Gastroesophageal sphincter (tissue), 4 donors: Measurements from ENCODE around the gene CNTNAP2. TPM values are rescaled to one million over a fixed set of nuclear protein-coding genes. Genes with fewer than 3 reads are reported as not detected.

Experiments
- ATAC-seq: fragments of 150-250 bp; one replicate; pipeline ENCODE4 v1.9.1; 2016; ENCODE audit warnings: mild to moderate bottlenecking, moderate library complexity
- H3K27ac ChIP-seq, 4 donors: fragments of 200-600 bp; sonication (generic) in 3 of 4; 1 replicate in 3 of 4; 2 replicates in 1 of 4; pipeline ENCODE4 v1.5.1; 2016 to 2019
- H3K27me3 ChIP-seq: fragments of 200-600 bp; sonication (generic); one replicate; pipeline ENCODE4 v1.5.1; 2019
- H3K36me3 ChIP-seq, 2 donors: fragments of 200-600 bp; sonication (generic); one replicate each; pipeline ENCODE4 v1.5.1; 2019; ENCODE audit warnings: control low read depth in 1 of 2
- H3K4me1 ChIP-seq, 3 donors: fragments of 200-600 bp; sonication (generic); 1 replicate in 2 of 3; 2 replicates in 1 of 3; pipeline ENCODE4 v1.5.1; 2016 to 2019; ENCODE audit warnings: control low read depth in 2 of 3
- H3K4me3 ChIP-seq, 2 donors: fragments of 200-600 bp; sonication (generic); one replicate each; pipeline ENCODE4 v1.5.1; 2019; ENCODE audit warnings: mild to moderate bottlenecking in 1 of 2, moderate library complexity in 1 of 2
- H3K9me3 ChIP-seq, 3 donors: fragments of 200-600 bp; sonication (generic); one replicate each; pipeline ENCODE4 v1.5.1; 2017 to 2019; ENCODE audit warnings: control low read depth in 2 of 3
- EP300 ChIP-seq: sonication (generic); formaldehyde crosslinking; IDR thresholded peaks from one replicate; pipeline ENCODE4 v1.6.1; 2017; ENCODE audit warnings: antibody characterized with exemption, mild to moderate bottlenecking
- POLR2A ChIP-seq, 2 donors: fragments of 450-650 bp; IDR thresholded peaks; one replicate each; pipeline ENCODE4 v1.6.1; 2017; ENCODE audit warnings: antibody characterized with exemption in 2 of 2, mild to moderate bottlenecking in 2 of 2, moderate library complexity in 1 of 2
- POLR2AphosphoS5 ChIP-seq: sonication (generic); formaldehyde crosslinking; IDR thresholded peaks from one replicate; pipeline ENCODE4 v1.6.1; 2017; ENCODE audit warnings: antibody characterized with exemption
- WGBS, 2 donors: methylation state at CpG; one replicate each; pipeline ENCODE4 v1.1.5; 2018; ENCODE audit warnings: low coverage in 1 of 2; 5-methylcytosine and 5-hydroxymethylcytosine counted together
- total RNA-seq, 4 donors: library from RNA; depleted of rRNA; stranded (reverse); fragments of >200 nt; gene quantifications; one replicate each; pipeline ENCODE4 v1.1.0, GENCODE V29; 2016
- TF ChIP-seq, protein P1 (sequence below), 4 experiments: fragments of 200-600 bp in 2 of 4; fragments of 450-650 bp in 2 of 4; sonication (generic) in 1 of 4; IDR thresholded peaks; one replicate each; pipeline ENCODE4 v1.5.1; 2017 to 2019; ENCODE audit warnings: antibody characterized with exemption in 4 of 4, mild to moderate bottlenecking in 2 of 4, moderate library complexity in 2 of 4

The CNTNAP2 gene
- total RNA-seq, 4 donors from 2014 or later = 1.5 to 8.9 (median 3.2) TPM

- no peak for ATAC-seq
- H3K9me3 ChIP-seq = no peaks in the 10 kb centered on the region
- no peak overlapping the region for H3K4me3 ChIP-seq
- H3K36me3 ChIP-seq = no peaks in the 10 kb centered on the region
- no peaks in the 10 kb centered on the region for H3K4me1 ChIP-seq
- TF ChIP-seq POLR2A (IDR thresholded peaks at IDR 0.05) (no peak), EP300 (no peak)
- TF ChIP-seq, protein P1, sequence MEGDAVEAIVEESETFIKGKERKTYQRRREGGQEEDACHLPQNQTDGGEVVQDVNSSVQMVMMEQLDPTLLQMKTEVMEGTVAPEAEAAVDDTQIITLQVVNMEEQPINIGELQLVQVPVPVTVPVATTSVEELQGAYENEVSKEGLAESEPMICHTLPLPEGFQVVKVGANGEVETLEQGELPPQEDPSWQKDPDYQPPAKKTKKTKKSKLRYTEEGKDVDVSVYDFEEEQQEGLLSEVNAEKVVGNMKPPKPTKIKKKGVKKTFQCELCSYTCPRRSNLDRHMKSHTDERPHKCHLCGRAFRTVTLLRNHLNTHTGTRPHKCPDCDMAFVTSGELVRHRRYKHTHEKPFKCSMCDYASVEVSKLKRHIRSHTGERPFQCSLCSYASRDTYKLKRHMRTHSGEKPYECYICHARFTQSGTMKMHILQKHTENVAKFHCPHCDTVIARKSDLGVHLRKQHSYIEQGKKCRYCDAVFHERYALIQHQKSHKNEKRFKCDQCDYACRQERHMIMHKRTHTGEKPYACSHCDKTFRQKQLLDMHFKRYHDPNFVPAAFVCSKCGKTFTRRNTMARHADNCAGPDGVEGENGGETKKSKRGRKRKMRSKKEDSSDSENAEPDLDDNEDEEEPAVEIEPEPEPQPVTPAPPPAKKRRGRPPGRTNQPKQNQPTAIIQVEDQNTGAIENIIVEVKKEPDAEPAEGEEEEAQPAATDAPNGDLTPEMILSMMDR (IDR thresholded peaks at IDR 0.05) = no peak
- H3K27ac ChIP-seq = no peak overlapping the region
- no peaks in the 10 kb centered on the region for H3K27me3 ChIP-seq
- 100% methylated on average over 1 of the region's 1 CpG; no CpG with 5 or more reads in 1 of the 2 donors for WGBS, 2 donors
These were observed 1044.8 kb downstream of the CNTNAP2 start for GRCh38 chr7:147161405-147161804.

DNA sequence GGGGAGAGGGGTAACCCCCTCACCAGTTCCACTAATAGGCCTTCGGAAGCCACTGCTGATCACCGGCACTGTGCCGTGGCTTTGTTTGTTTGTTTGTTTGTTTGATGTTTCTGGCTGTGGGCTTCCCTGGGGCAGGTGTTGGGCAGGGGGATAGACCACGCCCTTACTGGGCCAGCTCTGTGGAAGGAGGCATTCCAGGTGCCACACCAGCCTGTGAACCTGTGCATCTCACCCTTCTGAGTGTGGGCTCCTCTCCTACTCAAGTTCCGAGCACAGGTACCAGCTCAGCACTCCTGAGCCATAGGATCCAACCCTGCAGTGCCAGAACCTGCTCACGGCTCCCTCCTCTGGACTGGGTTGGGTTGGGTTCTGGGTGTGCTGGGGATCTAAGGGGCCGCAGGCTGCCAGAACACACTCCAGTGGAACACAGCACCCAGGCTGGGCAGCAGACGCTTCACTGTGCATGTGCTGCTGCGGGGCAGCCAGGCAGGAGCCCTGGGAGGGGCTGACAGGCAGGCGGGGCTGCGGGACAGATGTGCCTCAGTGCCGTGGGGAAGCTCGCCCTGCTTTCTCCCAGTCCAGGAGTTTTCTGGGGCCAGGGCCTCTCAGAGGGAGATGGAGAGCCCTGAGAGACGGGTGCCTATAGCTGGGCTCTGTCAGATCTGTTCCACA lies 1053.9 kb downstream of the CNTNAP2 start:
- Histone ChIP-seq H3K27me3 (no peaks in the 10 kb centered on the region), H3K27ac (no peak overlapping the region), H3K4me3 (no peak overlapping the region), H3K36me3 (no peaks in the 10 kb centered on the region), H3K4me1 (no peaks in the 10 kb centered on the region), H3K9me3 (no peaks in the 10 kb centered on the region)
- 100% methylated on average over 1 to 2 of the region's 14 CpGs for WGBS, 2 donors
- ATAC-seq = no peak
- TF ChIP-seq EP300 (no peak), POLR2A (IDR thresholded peaks at IDR 0.05) (no peak), POLR2AphosphoS5 (no peak)
- TF ChIP-seq, protein P1 (IDR thresholded peaks at IDR 0.05) = no peak

- H3K4me3 ChIP-seq = no peak overlapping the region
- H3K27ac ChIP-seq = no peak overlapping the region
- no peaks in the 10 kb centered on the region for H3K4me1 ChIP-seq
- H3K36me3 ChIP-seq = no peaks in the 10 kb centered on the region
- TF ChIP-seq, protein P1 (IDR thresholded peaks at IDR 0.05) = no peak
- TF ChIP-seq POLR2A (IDR thresholded peaks at IDR 0.05) (no peak), POLR2AphosphoS5 (no peak)
- ATAC-seq = no peak
- no peaks in the 10 kb centered on the region for H3K9me3 ChIP-seq
- WGBS, 2 donors = 100% methylated on average over 4 of the region's 6 CpGs; no CpG with 5 or more reads in 1 of the 2 donors
- no peaks in the 10 kb centered on the region for H3K27me3 ChIP-seq
These were observed 1054.4 kb downstream of the CNTNAP2 start for GRCh38 chr7:147171013-147171391.

DNA sequence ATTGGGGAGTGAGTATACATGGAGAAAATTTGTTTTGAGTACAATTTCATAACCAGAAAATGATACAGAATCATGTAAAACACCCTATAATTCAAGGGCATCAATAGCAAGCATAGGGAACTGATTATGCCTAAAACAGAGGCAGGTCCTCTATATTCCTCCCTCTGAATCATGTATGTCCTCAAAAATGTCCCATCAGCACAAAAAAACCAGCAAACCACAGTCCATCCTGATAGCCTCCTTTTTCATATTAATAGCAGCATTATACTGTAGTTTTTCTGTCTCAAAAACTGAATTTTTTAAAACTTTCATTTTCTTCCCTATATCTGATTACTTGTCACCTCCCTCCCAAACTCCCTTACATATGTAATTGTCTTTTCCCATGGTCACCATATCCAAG lies 1057.3 kb downstream of the CNTNAP2 start:
- Histone ChIP-seq H3K9me3 (no peaks in the 10 kb centered on the region), H3K4me1 (no peaks in the 10 kb centered on the region), H3K27ac (no peak overlapping the region), H3K27me3 (no peaks in the 10 kb centered on the region), H3K4me3 (no peak overlapping the region), H3K36me3 (no peaks in the 10 kb centered on the region)
- TF ChIP-seq POLR2A (IDR thresholded peaks at IDR 0.05) (no peak), POLR2AphosphoS5 (no peak), EP300 (no peak)
- TF ChIP-seq, protein P1 (IDR thresholded peaks at IDR 0.05) = no peak
- ATAC-seq = no peak

DNA sequence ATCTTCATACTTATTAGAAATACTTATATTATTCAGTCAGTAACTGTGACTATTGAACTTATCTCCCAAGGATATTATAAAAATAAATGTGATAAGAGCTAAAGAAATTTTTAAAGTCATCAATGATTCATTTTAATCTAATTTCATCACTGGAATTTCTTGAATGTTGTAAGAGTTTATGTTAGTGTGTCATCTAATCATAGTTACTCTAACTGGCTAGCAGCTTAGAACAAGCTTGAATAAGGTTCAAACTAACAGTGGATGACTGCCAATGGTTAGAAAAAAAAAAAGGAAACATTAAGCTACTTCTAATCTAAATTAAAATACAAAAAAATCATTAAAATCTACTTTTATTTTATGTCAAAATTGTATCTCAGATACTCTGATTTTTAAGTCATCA lies 1066.3 kb downstream of the CNTNAP2 start:
- Histone ChIP-seq H3K36me3 (no peaks in the 10 kb centered on the region), H3K9me3 (no peaks in the 10 kb centered on the region), H3K4me1 (peaks cover 0 to 8% (median 0%) of the 10 kb centered on the region in 3 donors), H3K27me3 (no peaks in the 10 kb centered on the region), H3K27ac (no peak overlapping the region), H3K4me3 (no peak overlapping the region)
- TF ChIP-seq POLR2A (IDR thresholded peaks at IDR 0.05) = no peak
- no peak for TF ChIP-seq POLR2AphosphoS5
- no peak for TF ChIP-seq EP300
- TF ChIP-seq, protein P1 (IDR thresholded peaks at IDR 0.05) = no peak
- ATAC-seq = no peak
